DMS114 treated with DMSO at 0.1 percent for 48 hours (cell line): ENCODE results near the gene SLC22A25.
"Not testable (repeated sequence)": the region's sequence is repeated elsewhere in the genome, so short reads cannot be mapped to it uniquely, and the experiment has no call there.

ENCODE experiments used
- DNase-seq: peaks from one replicate; lab custom pipeline; 2025; ENCODE audit not compliant: unreplicated experiment; lab: John Stamatoyannopoulos, UW

The SLC22A25 gene

GRCh38 chr11:63243533-63243932, at the start of gene SLC22A25:
Gene SLC22A25, minus strand, starts transcription at chr11:63243599. Its CDS starts 13,947 bp downstream, at chr11:63229652.
- DNase-seq = no peak

- DNase-seq = no peak
Observed at GRCh38 chr11:63290285-63290684, 46.9 kb upstream of the SLC22A25 start.

- DNase-seq = no peak
Observed at GRCh38 chr11:63289658-63290057, 46.3 kb upstream of the SLC22A25 start.

DNA sequence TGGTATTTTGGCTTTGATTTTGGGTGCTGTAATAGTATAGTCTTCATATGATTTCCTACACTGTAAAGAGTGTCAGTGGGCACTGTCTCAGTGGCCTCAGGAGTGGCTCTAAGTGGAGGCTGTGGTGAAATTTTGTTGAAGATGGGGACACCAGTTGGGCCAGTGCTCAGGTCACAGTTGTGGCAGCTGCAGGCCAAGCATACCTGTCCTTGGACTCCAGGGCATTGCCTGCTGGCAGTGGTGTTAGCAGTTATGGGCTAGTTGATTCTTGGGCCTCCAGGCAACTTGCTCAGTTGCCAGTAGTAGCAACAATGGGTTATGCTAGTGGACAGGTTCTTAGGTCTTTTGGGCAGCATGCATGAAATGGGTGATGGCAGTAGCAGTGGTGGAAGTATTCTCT, 39.2 kb upstream of the SLC22A25 start:
- DNase-seq = no peak

GRCh38 chr11:63280920-63281319, 37.5 kb upstream of the SLC22A25 start:
- no peak for DNase-seq

DNA sequence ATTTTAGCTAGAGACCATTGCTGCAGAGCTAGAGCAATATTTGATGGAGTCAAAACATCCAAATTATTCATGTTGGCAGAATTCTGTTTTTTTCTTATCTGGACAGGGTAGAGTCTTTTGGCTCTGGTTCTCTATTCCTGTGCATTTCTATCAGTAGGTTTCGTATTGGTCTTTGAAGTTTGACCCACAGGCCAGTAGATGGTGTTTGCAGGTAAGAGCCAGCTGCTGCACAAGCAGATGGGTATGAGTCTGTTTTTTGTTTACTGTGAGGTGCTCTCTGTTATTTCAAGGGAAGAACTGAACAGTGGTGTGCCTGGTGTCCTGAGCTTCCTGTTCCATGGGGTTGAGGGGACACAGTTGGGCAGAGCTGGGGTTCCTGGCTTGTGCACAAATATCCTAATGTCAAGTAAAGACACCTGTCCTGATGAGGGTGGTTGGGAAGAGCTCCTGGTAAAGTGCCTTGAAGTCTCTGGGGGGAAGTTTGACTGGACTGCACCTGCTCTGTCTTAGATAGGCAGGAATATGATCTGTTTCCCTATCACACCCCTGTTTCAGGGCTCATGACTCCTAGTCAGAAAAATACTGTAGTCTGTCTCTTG, 34.0 kb upstream of the SLC22A25 start:
- no peak for DNase-seq

- no peak for DNase-seq
Observed at GRCh38 chr11:63274776-63275175, 31.4 kb upstream of the SLC22A25 start.

- DNase-seq = no peak
Observed at GRCh38 chr11:63273685-63274084, 30.3 kb upstream of the SLC22A25 start.

DNA sequence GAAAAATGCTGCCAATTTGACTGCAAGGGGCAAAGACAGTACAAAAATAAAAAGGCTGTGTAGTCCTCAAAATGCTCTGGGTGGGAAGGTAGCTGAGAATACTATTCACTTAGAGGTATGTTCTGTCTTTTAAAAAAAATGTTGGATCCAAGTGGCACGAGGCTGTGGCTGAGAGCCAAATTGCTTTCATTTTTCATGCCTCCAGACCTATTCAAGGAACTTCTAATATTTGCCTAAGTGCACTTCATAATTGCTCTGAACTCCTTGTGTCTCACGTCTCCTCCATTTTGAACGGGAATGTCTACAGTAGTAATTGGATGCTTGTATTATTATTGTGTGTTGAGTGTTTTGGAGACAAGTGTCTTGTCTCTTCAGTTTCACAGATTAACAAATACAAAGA, 19.1 kb upstream of the SLC22A25 start:
- no peak for DNase-seq

DNA sequence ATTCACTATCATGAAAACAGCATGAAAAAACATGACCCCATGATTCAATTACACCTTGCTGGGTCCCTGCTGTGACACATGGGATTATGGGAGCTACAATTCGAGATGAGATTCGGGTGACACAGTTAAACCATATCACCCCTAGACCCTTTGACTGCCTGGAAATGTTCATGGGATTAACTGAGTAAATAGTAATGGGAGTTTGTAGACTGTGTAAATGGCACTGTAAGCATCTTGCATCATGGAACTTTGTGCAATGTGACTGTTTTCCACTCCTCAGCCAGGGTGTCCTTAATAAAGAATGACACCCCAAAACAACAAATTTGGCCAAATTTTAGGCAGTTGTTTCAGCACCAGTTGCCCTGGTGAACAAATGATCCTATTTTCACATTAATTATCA, 7.9 kb upstream of the SLC22A25 start:
- DNase-seq = no peak

GRCh38 chr11:63250162-63251050, 7.0 kb upstream of the SLC22A25 start:
- DNase-seq = no peak

DNA sequence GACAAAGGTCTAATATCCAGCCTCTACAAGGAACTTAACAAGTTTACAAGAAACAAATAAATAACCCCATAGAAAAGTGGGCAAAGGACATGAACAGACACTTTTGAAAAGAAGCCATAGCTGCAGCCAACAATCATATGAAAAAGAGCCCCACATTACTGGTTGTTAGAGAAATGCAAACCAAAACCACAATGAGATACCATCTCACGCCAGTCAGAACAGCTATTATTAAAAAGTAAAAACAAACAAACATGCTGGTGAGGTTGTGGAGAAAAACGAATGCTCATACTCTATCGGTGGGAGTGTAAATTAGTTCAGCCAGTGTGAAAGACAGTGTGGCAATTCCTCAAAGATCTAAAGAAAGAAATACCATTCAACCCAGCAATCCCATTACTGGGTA, 5.6 kb upstream of the SLC22A25 start:
- DNase-seq = no peak

DNA sequence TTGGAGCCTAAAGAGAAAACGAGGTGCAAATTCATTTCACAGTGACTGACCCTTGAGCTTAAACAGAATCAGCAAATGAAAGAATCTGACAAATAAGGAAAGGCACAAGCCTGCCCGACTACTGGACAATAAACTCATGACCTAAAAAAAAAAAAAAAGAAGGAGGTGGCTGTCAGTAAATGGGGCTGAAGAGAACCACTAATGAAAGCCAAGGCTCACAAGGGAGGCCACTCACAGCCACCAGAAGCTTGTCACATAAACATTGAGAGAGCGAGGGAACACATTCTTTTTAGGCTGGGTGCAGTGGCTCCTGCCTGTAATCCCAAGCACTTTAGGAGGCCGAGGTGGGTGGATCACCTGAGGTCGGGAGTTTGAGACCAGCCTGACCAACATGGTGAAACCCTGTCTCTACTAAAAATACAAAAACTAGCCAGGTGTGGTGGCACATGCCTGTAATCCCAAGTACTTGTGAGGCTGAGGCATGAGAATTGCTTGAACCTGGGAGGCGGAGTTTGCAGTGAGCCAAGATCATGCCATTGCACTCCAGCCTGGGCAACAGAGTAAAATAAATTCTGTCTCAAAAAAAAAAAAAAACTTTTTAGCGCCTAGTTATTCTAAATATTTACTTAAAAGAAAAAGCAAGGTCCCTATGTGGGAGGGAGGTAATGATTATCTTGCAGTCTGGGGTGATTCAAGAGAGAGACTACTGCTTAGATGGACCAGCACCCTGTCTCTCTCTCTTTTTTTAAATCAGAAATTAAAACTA, 4.0 kb upstream of the SLC22A25 start:
- DNase-seq = not testable (repeated sequence)

- DNase-seq = no peak
Observed at GRCh38 chr11:63246045-63246444, 2.6 kb upstream of the SLC22A25 start.

DNA sequence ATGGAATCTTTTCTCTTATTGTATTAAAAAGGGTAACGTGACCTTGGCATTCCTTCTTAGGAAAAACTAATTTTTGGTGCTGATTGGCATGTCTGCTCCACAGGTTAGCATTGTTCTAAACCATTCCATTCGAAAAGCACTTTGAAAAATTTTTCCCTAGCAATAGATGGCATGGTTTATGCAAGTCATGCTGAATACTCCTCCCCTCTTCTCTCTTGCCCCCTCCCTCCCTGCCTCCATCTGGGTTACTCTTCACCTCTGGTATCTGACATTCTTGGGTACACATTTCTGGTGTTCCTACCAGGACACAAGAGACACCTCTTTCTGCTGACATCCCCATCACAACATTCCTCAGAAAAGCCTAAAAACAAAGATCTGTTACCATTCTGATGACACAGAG, 1.5 kb upstream of the SLC22A25 start:
- no peak for DNase-seq

GRCh38 chr11:63242089-63242781, 1.2 kb downstream of the SLC22A25 start:
- DNase-seq = no peak

DNA sequence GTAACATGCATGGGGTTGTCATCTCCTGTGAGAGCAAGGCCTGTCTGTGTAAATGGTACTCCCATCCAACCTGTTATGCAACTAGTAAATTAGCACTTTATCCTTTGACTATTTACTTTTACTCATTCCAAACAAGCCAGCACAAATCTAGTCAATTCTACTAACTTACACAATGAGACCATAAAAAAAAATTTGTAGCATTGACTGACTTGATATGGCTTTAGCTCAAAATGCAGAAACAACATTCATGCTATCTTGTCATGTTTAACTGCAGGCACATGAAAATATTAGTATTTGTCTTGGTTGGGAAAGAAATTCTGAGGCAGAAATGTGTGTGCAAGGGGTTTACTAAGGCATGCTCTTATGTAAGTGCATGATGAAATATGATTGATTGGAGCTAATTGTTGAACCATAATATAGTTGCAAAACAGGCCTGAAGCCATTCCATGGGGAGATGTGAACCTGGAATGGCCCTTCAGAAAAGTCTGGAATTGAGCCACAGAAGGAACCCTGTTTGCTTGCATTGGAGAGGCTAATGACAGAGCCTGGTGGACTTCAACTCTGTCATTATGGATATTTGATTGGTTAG, 2.5 kb downstream of the SLC22A25 start:
- no peak for DNase-seq

- no peak for DNase-seq
Observed at GRCh38 chr11:63240098-63240497, 3.3 kb downstream of the SLC22A25 start.

DNA sequence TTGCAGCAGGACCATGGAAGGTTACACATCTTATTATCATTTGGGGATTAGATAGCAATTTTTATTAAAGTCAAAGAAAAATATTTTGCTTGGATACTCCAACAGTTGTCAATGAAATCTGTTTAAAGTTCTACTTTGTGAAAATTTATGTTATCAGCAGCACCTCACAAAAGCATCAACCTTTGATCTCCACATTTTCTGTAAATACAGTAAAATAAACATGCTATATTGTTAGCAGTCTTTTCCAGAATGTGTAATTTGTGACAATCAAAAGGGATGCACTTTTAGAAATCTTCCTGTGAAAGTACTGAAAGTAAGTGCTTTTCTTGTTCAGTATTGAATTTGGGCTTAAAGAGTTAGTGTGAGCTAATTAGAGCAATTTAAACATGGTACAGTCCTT, 4.1 kb downstream of the SLC22A25 start:
- no peak for DNase-seq

- DNase-seq = no peak
Observed at GRCh38 chr11:63237413-63237812, 6.0 kb downstream of the SLC22A25 start.
